Stimulated activated CD8-positive, alpha-beta memory T cell treated with anti-CD3 and anti-CD28 coated beads, Interleukin-7, amount 100 ng/mL, for 24 hours (primary cell): ENCODE results near the gene BHLHA15.
"Not testable (repeated sequence)": the region's sequence is repeated elsewhere in the genome, so short reads cannot be mapped to it uniquely, and the experiment has no call there.

Experiments used
- DNase-seq: peaks from one replicate; pipeline ENCODE4 v3.0.0-alpha.2; 2020; ENCODE audit warnings: low read depth

BHLHA15 gene

DNA sequence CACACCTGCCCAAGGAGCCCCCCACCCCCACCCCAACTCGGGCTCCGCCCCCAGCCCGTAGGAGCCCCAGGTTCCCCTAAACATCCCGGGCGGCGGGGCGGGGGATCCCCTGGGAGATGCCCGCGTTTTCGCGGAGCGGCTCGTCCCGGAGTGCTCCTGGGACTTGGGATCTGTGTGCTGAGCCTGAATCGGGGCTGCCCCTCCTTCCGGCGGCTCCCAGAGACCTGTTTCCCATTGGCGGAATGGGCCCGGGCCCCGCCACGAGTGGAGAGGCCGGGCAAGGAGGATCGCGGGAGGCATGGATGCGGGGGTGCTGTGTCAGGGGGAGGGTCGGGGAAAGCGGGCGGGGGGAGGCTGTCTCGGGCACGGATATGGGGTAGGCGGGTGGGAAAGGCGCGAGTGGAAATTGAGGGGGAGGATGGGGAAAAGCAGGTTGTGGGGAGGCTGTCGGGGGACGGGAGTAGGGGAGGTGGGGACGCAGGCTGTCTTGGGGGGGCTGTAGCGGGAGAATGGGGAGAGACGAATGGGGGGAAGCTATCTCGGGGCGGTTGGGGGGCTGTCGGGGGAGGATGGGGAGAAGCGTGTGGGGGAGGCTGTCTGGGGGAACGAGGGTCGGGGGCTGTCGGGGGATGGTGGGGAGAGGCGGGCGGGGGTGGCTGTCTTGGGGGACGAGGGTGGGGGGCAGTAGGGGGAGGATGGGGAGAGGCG lies 572 bp upstream of the BHLHA15 start:
- no peak for DNase-seq

DNA sequence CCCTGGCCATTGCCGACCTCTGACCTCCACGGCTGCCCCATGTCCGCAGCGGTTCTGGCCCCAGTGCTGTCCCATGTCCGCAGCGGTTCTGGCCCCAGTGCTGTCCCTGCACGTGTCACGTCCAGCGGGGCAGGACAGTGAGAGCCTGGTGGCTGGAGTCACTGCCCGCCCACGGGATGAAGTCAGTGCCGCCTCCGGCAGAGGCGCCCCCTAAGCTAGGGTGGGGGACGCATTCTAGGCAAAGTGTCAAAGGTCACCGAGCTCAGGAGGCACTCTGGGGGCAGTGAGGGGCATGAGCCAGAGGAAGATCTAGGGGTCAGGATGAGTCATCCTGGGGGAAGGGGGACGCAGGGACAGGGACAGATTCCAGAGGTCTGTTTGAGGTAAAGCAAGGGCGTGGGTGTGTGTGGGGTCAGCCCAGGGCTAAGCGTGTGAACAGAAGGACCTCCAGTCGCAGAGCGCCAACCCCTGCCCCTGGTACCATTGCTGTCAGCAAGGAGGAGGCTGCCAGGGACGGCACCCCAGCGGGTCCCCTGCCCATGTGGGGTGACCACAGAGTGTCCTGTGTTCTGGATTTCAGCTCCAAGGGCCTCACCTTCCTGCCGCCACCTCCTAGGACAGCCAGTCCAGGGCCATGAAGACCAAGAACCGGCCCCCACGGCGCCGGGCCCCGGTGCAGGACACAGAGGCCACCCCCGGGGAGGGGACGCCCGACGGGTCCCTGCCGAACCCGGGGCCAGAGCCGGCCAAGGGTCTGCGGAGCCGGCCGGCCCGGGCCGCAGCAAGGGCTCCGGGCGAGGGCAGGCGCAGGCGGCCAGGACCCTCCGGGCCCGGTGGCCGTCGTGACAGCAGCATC lies 665 bp downstream of the BHLHA15 start:
- no peak for DNase-seq

DNA sequence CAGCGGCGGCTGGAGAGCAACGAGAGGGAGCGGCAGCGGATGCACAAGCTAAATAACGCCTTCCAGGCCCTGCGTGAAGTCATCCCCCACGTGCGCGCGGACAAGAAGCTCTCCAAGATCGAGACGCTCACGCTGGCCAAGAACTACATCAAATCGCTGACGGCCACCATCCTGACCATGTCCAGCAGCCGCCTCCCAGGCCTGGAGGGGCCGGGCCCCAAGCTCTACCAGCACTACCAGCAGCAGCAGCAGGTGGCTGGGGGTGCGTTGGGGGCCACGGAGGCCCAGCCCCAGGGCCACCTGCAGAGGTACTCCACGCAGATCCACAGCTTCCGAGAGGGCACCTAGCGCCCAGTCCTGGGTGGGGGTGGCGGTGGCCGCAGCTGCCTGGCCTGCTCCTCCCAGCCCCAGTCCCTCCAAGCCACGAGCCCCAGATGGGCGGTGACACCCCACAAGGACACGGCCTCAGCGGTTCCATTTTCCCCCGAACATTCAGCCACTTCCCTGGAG lies 1.3 kb downstream of the BHLHA15 start:
- DNase-seq: no peak

DNA sequence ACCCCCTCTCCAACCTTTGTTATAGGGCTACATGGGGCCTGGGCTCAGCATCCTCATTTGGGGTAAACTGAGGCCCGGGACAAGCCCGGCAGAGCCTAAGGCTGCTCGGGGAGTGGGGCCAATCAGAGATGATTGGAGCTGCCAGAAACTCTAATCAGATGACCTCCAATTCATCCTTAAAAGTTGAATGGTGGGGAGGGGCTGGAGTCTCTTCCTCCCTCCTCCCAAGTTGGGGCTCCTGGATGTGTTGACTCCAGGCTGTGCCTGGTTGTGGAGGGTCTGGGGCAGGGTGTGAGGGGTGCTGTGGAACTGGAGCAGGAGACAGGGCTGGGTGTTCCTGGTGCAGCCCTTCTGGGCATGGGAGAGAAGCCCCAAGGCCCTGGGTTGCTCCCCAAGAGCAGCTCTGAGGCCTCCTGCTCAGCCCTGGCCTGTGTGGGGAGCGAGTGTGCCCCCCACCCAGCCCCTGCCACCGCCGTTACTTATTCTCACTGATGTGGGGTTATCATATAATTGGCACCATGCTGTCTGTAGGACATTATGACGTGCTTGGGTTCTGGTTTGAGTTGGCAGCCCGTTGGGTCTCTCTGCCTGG lies 2.2 kb downstream of the BHLHA15 start:
- no peak for DNase-seq

DNA sequence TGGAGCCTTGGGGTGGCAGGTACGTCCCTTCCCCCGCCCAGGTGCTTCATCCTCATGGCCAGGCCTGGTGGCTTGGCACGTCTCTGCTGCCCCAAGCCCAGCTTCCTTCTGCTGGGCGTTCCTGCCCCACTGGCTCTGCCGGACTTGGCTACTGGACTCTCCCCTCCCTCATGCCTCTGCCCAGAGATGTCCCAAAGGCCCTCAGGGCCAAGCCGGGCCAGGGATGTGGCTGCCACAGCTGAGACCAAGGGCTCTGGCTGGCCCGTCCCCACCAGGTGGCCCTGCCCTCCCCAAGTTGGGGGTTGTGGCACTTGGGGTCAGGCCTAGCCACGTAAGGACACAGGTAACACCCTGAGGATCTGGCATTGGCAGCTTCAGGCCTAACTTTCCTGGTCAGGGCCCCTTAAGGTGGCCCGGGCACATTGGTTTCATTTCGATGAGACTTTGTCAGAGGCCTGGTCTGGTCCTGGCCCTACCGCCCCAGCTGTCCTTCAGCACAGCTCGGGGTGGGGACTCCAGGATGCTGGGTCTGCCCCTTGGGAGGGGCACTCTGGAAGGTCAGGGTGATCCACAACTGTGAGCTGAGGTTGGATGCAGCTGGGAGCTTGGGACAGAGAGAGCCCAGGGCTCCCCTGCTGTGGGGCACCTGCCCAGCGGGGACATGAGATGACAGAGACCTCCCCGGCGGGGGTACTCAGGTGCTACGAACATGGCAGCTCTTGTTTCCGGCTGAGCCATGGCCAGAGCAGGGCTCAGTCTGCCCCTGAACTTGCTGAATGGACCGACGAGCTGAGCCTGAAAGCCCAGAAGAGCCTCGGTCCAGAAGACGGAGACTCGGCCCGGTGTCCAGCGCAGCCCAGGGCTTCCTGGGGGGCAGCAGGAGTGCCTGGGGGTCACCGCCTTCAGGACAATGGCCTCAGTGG lies 2.9 kb downstream of the BHLHA15 start:
- DNase-seq: no peak

DNA sequence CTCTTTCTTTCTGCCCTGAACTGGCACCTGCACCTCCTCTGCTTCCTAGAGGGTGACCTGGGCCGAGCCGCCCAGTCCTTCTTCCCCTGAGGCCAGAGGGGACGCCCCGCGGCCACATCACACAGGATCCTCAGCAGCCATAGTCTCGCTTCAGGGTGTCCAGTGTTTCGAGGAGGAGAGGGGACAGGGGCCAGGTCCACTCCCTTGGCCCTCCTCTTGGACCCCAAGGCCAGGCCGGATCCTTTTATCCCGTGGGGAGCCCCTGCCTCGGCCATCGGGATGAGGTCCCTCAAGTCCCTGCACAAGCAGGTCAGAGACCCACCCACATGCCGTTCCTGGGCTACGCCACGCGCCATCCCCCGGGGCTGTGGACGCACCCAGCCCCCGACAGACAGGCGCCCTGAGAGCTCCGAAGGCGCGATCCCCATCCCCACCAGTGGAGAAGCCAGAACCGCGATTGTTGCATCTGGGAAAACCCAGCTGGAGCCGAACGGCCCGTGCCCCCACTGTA lies 3.6 kb downstream of the BHLHA15 start:
- DNase-seq: no peak

DNA sequence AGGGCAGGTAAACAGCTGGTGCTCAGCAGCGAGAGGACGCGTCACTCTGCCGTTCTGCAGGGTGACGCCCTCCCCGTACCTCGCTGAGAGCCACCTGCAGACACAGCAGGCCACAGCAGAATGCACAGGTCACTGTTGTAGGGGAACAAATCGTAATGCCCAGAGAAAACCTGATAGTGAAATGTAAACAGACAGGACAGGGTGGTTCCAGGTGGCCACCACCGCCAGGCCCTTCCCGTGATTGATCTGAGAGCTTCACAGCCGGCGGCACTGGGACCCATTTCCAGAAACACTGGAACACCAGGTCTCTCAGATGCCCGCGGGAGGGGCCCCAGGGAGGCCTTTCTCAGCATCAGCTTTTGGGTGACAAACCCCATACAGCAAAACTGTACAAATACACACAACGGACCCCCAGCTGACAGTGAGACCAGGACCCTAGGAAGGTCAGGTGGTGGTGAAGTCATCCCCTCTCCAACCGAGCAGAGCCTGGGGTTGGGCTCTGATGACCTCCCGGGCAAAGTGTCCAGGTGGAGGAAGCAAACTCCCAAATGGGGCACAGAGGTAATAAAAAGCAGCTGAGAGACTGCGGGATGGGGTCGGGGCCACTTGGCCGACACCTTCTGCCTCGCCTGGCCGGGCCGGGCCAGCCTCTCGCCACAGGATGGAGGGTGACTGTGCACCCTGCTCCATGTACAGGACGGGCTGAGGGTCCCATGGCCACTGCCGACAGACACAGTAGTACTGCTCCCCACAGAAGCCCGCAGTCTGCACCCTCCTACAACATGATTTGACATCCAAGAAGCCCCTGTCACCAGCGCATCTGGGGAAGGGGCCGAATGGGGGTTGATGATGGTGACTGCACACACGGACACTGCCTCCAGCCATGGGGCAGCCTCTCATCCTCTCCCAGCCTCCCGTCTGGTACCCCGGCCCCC lies 4.6 kb downstream of the BHLHA15 start:
- no peak for DNase-seq

DNA sequence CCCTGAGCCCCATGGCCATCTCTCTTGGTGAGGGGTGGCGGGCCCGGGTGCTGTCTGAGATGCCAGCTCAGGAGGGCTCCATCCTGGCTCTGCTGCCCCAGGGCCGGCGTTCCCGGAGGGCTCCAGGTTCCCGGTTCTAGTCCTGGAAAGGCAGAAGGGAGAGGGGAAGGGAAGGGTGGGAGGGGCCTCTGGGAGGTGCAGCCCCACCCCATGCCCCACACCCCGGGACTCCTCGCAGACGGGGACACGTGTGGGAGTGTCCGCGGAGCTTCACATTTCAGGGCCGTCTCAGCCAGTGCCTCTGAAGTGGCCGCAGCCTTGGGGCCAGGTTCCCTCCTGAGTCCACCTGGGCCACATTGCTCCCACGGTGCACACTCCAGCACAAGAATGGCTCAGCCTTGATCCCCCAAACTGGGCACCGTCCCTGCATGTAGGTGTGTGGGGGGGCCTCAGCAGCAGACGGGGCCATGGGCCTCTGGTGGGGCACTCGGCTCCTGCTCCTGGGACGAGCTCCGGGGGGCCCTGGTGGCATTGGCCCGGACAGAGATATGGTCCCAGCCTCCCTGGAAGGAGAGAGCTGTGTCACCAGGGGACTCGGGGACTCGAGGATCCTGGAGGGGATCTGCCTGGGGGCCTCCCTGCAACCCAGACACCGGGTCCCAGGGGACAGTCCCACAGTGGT lies 5.8 kb downstream of the BHLHA15 start:
- no peak for DNase-seq

DNA sequence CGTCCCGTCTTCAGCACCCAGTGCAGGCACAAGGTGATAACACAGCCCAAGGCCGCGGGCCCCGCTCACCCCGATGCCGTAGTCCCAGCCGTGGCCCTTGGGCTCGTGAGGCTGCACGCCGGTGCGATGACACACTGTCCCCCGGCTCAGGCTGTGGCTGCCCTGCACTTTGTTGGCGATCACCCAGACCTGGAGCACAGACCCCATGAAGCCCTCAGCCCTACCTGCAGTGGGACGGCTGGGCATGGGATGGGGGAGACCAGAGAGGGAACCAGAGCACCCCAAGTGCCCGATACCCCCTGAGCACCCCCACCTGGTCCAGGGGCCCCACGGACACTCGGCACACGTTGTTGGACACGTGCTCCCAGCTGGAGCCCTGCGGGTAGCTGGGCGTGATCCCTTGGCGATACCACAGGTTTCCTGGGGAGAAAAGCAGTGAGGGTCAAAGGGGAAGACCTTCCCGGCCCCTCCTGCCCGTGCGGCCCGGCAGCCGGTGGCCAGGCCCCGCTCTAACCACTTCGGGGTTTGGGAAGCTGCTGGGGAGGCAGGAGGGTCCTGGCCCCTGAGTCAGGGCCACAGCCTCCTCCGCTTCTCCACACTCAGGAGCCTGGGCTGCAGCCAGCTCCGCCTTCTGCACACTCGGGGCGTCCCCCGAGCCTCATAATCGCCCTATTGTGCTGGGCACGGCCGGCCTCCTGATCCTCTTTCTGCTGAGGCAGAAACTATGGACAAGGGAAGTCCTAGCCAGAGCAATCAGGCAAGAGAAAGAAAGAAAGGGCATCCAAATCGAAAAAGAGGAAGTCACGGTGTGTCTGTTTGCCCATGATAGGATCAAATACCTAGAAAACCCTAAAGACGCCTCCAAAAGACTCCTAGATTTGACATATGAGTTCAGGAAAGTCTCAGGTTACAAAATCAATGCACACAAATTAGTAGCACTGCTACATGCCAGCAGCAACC lies 6.7 kb downstream of the BHLHA15 start:
- DNase-seq: no peak

DNA sequence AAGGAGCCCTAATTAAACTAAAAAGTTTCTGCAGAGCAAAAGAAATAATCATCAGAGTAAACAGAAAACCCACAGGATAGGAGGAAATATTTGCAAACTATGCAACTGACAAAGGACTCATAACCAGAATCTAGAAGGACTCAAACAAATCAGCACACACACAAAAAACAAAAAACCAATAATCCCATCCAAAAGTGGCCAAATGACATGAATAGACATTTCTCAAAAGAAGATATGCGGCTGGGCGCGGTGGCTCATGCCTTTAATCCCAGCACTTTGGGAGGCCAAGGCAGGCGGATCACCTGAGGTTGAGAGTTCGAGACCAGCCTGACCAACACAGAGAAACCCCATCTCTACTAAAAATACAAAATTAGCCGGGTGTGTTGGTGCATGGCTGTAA lies 8.1 kb downstream of the BHLHA15 start:
- DNase-seq: not testable (repeated sequence)

DNA sequence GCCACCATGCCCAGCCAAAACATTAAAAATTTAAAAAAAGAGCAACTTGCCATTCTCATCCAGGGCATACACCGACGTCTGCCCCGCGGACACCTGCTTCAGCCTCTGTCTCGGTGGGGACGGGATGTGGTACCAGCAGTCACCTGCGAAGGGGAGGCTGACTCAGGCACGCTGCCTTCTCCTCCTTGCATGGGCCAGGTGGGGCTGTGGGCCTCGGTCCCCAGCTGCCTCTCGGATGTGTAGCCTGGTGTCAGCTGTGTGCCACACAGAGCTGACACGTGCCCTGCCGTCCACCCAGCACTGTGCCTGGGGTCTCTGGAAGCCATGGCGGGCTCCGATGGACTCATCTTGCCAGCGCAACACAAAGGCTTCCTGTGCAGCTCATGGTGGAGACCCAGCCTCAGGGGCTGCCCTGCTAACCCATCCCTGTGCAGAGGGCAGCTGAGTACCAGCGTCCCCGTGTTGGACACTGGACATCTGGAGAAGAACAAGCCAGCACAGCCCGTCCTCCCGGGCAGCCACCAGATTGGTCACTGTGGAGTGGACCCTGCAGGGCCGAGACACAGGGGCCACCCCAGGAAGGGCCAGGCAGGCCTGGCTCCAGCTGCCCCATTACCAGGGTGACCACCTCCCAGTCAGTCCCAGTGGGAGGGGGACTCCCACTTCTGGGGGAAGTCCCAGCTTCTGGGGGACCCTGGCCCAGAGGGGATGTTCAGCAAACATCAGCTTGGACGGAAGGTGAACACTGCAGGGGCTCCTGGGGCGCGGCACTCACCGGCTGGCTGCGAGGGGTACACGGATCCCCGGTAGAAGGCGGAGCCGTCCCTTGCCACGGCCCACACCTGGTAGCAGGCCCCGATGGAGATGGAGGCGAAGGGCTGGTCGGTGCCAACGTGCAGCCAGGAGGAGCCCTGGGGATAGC lies 10.6 kb downstream of the BHLHA15 start:
- no peak for DNase-seq

DNA sequence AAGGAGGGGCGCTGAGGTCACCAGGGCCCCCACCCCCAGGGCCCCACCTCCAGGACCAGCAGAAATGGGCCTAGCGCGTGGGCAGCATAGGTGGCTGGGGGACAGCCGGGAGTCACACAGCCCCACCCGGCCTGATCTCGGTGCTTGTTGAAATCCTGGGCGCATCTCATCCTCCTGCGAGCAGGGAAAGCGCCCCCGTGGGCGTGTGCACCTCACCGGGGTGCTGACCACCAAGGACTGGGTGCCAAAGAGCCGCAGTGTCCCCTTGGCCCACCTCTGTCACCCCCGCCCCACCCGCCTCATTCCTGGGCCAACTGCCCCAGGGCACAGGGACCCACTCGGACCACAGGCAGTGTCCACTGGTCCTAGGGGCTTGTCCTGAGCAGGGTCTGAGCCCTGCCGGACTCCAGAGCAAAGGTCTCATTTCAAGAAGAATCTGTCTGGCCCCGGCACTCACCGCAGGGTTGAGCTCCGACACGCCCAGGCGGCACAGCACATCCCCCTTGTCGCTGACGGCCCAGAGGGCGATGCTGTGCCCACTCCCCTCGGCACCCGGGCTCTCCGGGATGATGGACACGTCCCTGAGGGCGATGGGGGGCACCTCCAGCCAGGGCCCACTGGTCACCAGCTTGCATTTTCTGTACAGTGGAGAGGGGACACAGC lies 11.4 kb downstream of the BHLHA15 start:
- DNase-seq: no peak

DNA sequence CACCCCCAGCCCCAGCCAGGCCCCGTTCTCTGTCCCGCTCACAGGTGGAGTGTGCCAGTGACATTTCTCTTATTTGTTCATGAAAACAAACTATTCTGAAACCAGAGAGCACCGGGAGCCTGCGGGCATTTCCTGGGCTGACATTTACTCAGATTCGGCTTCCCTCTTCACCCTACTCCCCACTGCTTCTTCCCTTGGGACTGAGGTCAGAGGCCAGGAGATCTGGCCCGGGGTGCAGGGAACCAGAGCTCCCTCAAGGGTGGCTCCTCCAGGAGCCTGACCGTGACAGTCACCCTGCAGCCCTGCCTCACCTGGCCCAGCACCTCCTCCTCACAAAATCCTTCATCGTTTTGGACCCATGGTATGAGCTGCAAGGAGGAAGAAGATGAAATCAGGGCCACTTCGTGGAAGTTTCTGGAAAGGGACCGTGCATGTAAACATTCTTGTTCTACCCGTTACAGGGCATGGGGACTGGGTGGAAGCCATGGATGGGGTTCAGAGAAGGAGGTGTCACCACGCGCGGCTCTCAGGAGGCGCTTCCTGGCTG lies 12.2 kb downstream of the BHLHA15 start:
- no peak for DNase-seq

DNA sequence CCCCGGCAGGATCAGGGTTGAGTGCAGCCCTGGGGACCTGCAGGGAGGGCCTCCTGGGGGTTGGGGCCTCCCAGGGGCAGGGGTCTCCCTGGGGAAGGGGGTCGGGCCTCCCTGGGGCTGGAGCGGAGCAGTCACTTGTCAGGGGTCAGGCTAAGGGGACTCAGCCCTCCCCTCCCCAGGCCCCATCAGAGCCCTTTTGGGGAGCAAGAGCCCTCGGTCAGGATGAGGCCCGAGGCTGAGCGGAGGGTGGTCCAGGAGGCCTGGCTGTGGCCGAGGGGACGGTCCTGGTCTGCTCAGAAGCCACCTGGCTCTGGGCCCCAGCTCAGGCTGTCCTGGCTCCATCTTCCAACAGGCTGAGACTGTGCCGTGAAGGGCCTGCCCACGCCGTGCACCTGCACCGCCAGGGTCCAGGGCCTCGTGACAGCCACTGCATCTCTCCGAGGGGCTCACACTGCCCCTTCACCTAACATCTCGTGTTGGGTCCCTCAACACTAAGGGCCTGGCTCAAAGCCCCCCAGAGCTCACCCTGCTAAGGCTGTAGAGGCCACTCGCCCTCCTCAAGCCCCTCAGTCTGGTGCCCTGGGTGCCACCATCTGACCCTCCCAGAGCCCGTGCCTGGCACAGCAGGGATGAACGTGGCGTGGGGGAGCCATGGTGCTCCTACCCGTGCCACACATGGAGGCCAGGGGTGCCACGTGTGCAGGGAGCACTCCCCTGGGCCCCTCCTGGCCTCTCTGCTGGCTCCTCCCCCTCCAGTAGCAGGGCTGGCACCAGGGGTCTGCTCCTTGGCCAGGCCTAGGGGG lies 12.9 kb downstream of the BHLHA15 start:
- no peak for DNase-seq

DNA sequence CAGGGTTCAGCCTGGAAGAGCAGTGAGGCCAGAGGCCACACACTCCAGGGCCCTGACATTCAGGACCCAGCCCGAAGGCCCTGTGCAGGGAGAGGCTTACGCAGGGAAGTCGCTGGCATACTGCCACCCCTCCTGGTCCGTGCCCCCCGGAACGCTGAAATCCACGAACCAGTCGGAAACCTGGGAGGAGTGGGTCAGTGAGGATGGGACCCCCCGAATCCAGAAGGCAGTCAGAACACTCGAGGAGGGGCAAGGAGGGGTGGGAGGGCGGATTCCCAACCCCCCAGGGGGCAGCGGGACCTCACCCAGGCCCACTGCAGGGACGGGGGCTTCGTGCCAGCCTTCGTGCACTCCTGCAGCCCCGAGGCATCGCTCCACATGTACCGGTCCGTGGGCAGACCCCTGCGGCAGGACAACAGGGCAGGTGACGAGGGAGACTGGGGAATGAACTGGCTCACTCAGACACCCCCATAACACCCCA lies 13.5 kb downstream of the BHLHA15 start:
- DNase-seq: no peak
